PC-3 (cell line): ENCODE measurements around the gene FAM83E.

ENCODE experiments used
- EZH2 ChIP-seq: fragments of 300-600 bp; sonication (generic); IDR thresholded peaks from one replicate; pipeline ENCODE4 v1.6.1; 2017; ENCODE audit warnings: antibody characterized with exemption, mild to moderate bottlenecking, low read length; ENCODE audit not compliant: unreplicated experiment
- TF ChIP-seq, protein P1 (sequence below): fragments of 300-600 bp; sonication (generic); conservative IDR thresholded peaks from 2 replicates; pipeline ENCODE4 v1.5.1; 2017; ENCODE audit warnings: antibody characterized with exemption, low read depth, mild to moderate bottlenecking, low read length

GRCh38 chr19:48644355-48644754, 29.5 kb upstream of the FAM83E start:
- TF ChIP-seq, protein P1, sequence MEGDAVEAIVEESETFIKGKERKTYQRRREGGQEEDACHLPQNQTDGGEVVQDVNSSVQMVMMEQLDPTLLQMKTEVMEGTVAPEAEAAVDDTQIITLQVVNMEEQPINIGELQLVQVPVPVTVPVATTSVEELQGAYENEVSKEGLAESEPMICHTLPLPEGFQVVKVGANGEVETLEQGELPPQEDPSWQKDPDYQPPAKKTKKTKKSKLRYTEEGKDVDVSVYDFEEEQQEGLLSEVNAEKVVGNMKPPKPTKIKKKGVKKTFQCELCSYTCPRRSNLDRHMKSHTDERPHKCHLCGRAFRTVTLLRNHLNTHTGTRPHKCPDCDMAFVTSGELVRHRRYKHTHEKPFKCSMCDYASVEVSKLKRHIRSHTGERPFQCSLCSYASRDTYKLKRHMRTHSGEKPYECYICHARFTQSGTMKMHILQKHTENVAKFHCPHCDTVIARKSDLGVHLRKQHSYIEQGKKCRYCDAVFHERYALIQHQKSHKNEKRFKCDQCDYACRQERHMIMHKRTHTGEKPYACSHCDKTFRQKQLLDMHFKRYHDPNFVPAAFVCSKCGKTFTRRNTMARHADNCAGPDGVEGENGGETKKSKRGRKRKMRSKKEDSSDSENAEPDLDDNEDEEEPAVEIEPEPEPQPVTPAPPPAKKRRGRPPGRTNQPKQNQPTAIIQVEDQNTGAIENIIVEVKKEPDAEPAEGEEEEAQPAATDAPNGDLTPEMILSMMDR, result no peak
- no peak for TF ChIP-seq EZH2
